Activated CD4-positive, alpha-beta T cell treated with anti-CD3 and anti-CD28 coated beads for 36 hours (primary cell): ENCODE measurements around the gene TXNDC12. TPM values are rescaled to one million over a fixed set of nuclear protein-coding genes. Genes with fewer than 3 reads are reported as not detected.
A peak's percentile ranks its signal among the peaks of the same experiment; 100 is the strongest.
"Not testable (repeated sequence)": the region's sequence is repeated elsewhere in the genome, so short reads cannot be mapped to it uniquely, and the experiment has no call there.

Experiments used
- ATAC-seq: fragments of 200-7000 bp; cut with Tn5 transposase; one replicate; pipeline ENCODE4 v1.10.0; 2021; ENCODE audit warnings: mild to moderate bottlenecking, moderate library complexity
- CTCF ChIA-PET: fragments of 350-600 bp; sonication (Branson Sonifier 250); formaldehyde crosslinking; loops from one replicate; lab custom pipeline; 2021; ENCODE audit warnings: antibody characterized with exemption; lab: Charles Lee
- POLR2A ChIA-PET: fragments of 350-600 bp; sonication (Branson Sonifier 250); formaldehyde crosslinking; loops from one replicate; lab custom pipeline; 2021; ENCODE audit warnings: antibody characterized with exemption, inconsistent platforms; lab: Charles Lee
- DNase-seq: peaks from one replicate; pipeline ENCODE4 v3.0.0-alpha.2; 2020
- H3K27ac Mint-ChIP-seq: one replicate; pipeline ENCODE4 v1.8.0; 2021; ENCODE audit warnings: mixed read lengths
- H3K27me3 Mint-ChIP-seq: one replicate; pipeline ENCODE4 v1.8.0; 2021; ENCODE audit warnings: mixed read lengths
- H3K36me3 Mint-ChIP-seq: one replicate; pipeline ENCODE4 v1.8.0; 2021; ENCODE audit warnings: low read depth, mixed read lengths
- H3K4me1 Mint-ChIP-seq: one replicate; pipeline ENCODE4 v1.8.0; 2021; ENCODE audit warnings: mixed read lengths
- H3K4me3 Mint-ChIP-seq: one replicate; pipeline ENCODE4 v1.8.0; 2021; ENCODE audit warnings: mild to moderate bottlenecking, moderate library complexity, mixed read lengths
- H3K9me3 Mint-ChIP-seq: one replicate; pipeline ENCODE4 v1.8.0; 2021; ENCODE audit warnings: low read depth, mixed read lengths
- intact Hi-C, 2 experiments: fragments of 100-400 bp; cut with DNase I in 1 of 2; cut with micrococcal nuclease in 1 of 2; formaldehyde crosslinking; loops; one replicate each; pipeline versions ENCODE4 v1.14.2 to v1.15.1; 2022 to 2024; cut with DNase I, micrococcal nuclease
- total RNA-seq, 2 experiments: library from RNA; stranded (reverse); gene quantifications; one replicate each; pipeline ENCODE4 v1.2.3, GENCODE V29; 2021

The TXNDC12 gene
- total RNA-seq, 2 experiments from 2014 or later, result 21.9 to 31.5 TPM

GRCh38 chr1:52032124-52032784 is 22.7 kb downstream of the TXNDC12 start:
- H3K27me3 Mint-ChIP-seq, result no peaks in the 10 kb centered on the region
- peak overlapping the region; percentile 93 for H3K27ac Mint-ChIP-seq
- H3K36me3 Mint-ChIP-seq, result peaks cover 36% of the 10 kb centered on the region
- ATAC-seq, result peak; percentile 14
- ChIA-PET POLR2A (interaction anchor here (0.9 kb wide), 1 partner anchor 336 kb away, joined by 4 read pairs; no protein-coding TSS in a partner anchor), CTCF (no interaction called here)
- H3K4me1 Mint-ChIP-seq, result peaks cover 32% of the 10 kb centered on the region
- no peaks in the 10 kb centered on the region for H3K9me3 Mint-ChIP-seq
- intact Hi-C loops, result loop anchor here in 1 of 2 experiments (2.0 to 10.0 kb wide), 4 partner anchors 265 to 1295 kb away; partner anchors contain the start of gene LRP8
- peak overlapping the region; percentile 91 for H3K4me3 Mint-ChIP-seq
- peak; percentile 5 for DNase-seq

GRCh38 chr1:52028839-52029238 is 26.2 kb downstream of the TXNDC12 start:
- DNase-seq, H3K27me3 Mint-ChIP-seq, intact Hi-C loops, ATAC-seq, POLR2A ChIA-PET, H3K9me3 Mint-ChIP-seq, H3K27ac Mint-ChIP-seq, H3K4me3 Mint-ChIP-seq: not testable (repeated sequence)
- CTCF ChIA-PET, result interaction anchor here (1.0 to 1.1 kb wide), 3 partner anchors 8 to 150 kb away, joined by 3 read pairs; partner anchors contain the start of gene NRDC
- Mint-ChIP-seq H3K36me3 (peaks cover 42% of the 10 kb centered on the region), H3K4me1 (peaks cover 28% of the 10 kb centered on the region)

- CTCF ChIA-PET, result interaction anchor here (1.0 kb wide), 3 partner anchors 8 to 149 kb away, joined by 3 read pairs; partner anchors contain the start of gene NRDC
- intact Hi-C loops, result no loop called here
- Mint-ChIP-seq H3K4me3 (no peak overlapping the region), H3K4me1 (peaks cover 25% of the 10 kb centered on the region), H3K27me3 (no peaks in the 10 kb centered on the region), H3K27ac (no peak overlapping the region), H3K9me3 (no peaks in the 10 kb centered on the region), H3K36me3 (peaks cover 46% of the 10 kb centered on the region)
- DNase-seq, result no peak
- POLR2A ChIA-PET, result no interaction called here
- ATAC-seq, result no peak
These were observed 26.7 kb downstream of the TXNDC12 start for GRCh38 chr1:52028328-52028727.

GRCh38 chr1:52026278-52026677 is 28.7 kb downstream of the TXNDC12 start:
- CTCF ChIA-PET, result interaction anchor here (1.1 kb wide), 1 partner anchor 15 kb away, joined by 4 read pairs; no protein-coding TSS in a partner anchor
- intact Hi-C loops, result no loop called here
- Mint-ChIP-seq H3K4me3 (no peak overlapping the region), H3K9me3 (no peaks in the 10 kb centered on the region), H3K36me3 (peaks cover 36% of the 10 kb centered on the region), H3K27me3 (no peaks in the 10 kb centered on the region), H3K27ac (no peak overlapping the region), H3K4me1 (peaks cover 15% of the 10 kb centered on the region)
- no peak for DNase-seq
- ATAC-seq, result peak; percentile 57
- POLR2A ChIA-PET, result no interaction called here

GRCh38 chr1:52022133-52022532 is 32.9 kb downstream of the TXNDC12 start:
- Mint-ChIP-seq H3K27me3 (no peaks in the 10 kb centered on the region), H3K36me3 (peaks cover 38% of the 10 kb centered on the region), H3K27ac (no peak overlapping the region), H3K9me3 (no peaks in the 10 kb centered on the region), H3K4me3 (no peak overlapping the region), H3K4me1 (no peaks in the 10 kb centered on the region)
- ATAC-seq (no peak), DNase-seq (no peak)
- ChIA-PET CTCF (no interaction called here), POLR2A (interaction anchor here (0.6 kb wide), 1 partner anchor 38 kb away, joined by 3 read pairs; no protein-coding TSS in a partner anchor)
- intact Hi-C loops, result no loop called here

- H3K4me1 Mint-ChIP-seq, result no peaks in the 10 kb centered on the region
- H3K27me3 Mint-ChIP-seq, result peaks cover 18% of the 10 kb centered on the region
- ChIA-PET CTCF (interaction anchor here (0.6 to 1.0 kb wide), 2 partner anchors 112 to 206 kb away, joined by 3 to 4 read pairs; no protein-coding TSS in a partner anchor), POLR2A (no interaction called here)
- no peaks in the 10 kb centered on the region for H3K36me3 Mint-ChIP-seq
- no peak overlapping the region for H3K27ac Mint-ChIP-seq
- ATAC-seq, result no peak
- no peaks in the 10 kb centered on the region for H3K9me3 Mint-ChIP-seq
- no peak overlapping the region for H3K4me3 Mint-ChIP-seq
- no peak for DNase-seq
- intact Hi-C loops, result loop anchor here in 1 of 2 experiments (10.0 kb wide), 1 partner anchor 193 kb away; no protein-coding TSS in a partner anchor
These were observed 46.8 kb downstream of the TXNDC12 start for GRCh38 chr1:52008071-52008809.

GRCh38 chr1:52007215-52008002 is 47.6 kb downstream of the TXNDC12 start:
- Mint-ChIP-seq H3K36me3 (no peaks in the 10 kb centered on the region), H3K9me3 (no peaks in the 10 kb centered on the region), H3K27me3 (peaks cover 18% of the 10 kb centered on the region), H3K4me3 (no peak overlapping the region), H3K4me1 (no peaks in the 10 kb centered on the region), H3K27ac (no peak overlapping the region)
- ChIA-PET CTCF (interaction anchor here (0.7 to 1.0 kb wide), 2 partner anchors 111 to 294 kb away, joined by 3 to 4 read pairs; no protein-coding TSS in a partner anchor), POLR2A (no interaction called here)
- DNase-seq, result no peak
- intact Hi-C loops, result loop anchor here in 1 of 2 experiments (10.0 kb wide), 1 partner anchor 193 kb away; no protein-coding TSS in a partner anchor
- no peak for ATAC-seq

- H3K9me3 Mint-ChIP-seq, POLR2A ChIA-PET, H3K36me3 Mint-ChIP-seq, H3K27ac Mint-ChIP-seq, H3K4me1 Mint-ChIP-seq, ATAC-seq, DNase-seq, H3K4me3 Mint-ChIP-seq: not testable (repeated sequence)
- intact Hi-C loops, result loop anchor here in 1 of 2 experiments (10.0 kb wide), 1 partner anchor 191 kb away; no protein-coding TSS in a partner anchor
- peaks cover 18% of the 10 kb centered on the region for H3K27me3 Mint-ChIP-seq
- CTCF ChIA-PET, result interaction anchor here (2.9 kb wide), 1 partner anchor 109 kb away, joined by 21 read pairs; no protein-coding TSS in a partner anchor
These were observed 48.9 kb downstream of the TXNDC12 start for GRCh38 chr1:52006081-52006553.

GRCh38 chr1:52005548-52005947 is 49.4 kb downstream of the TXNDC12 start:
- not testable (repeated sequence) for H3K9me3 Mint-ChIP-seq, H3K36me3 Mint-ChIP-seq, H3K4me3 Mint-ChIP-seq, H3K27ac Mint-ChIP-seq, ATAC-seq, H3K4me1 Mint-ChIP-seq, DNase-seq
- peaks cover 18% of the 10 kb centered on the region for H3K27me3 Mint-ChIP-seq
- intact Hi-C loops, result loop anchor here in 1 of 2 experiments (10.0 kb wide), 1 partner anchor 191 kb away; no protein-coding TSS in a partner anchor
- CTCF ChIA-PET, result interaction anchor here (1.1 to 2.9 kb wide), 2 partner anchors 109 to 236 kb away, joined by 5 to 21 read pairs; no protein-coding TSS in a partner anchor
- POLR2A ChIA-PET, result interaction anchor here (0.7 kb wide), 1 partner anchor 85 kb away, joined by 3 read pairs; no protein-coding TSS in a partner anchor

- DNase-seq, result no peak
- no peaks in the 10 kb centered on the region for H3K36me3 Mint-ChIP-seq
- no peak overlapping the region for H3K27ac Mint-ChIP-seq
- intact Hi-C loops, result loop anchor here in 1 of 2 experiments (2.0 to 10.0 kb wide), 2 partner anchors 189 to 811 kb away; no protein-coding TSS in a partner anchor
- no peaks in the 10 kb centered on the region for H3K9me3 Mint-ChIP-seq
- H3K4me1 Mint-ChIP-seq, result no peaks in the 10 kb centered on the region
- no peak overlapping the region for H3K4me3 Mint-ChIP-seq
- ChIA-PET CTCF (interaction anchor here (0.6 to 2.9 kb wide), 2 partner anchors 16 to 107 kb away, joined by 3 to 21 read pairs; no protein-coding TSS in a partner anchor), POLR2A (no interaction called here)
- peaks cover 17% of the 10 kb centered on the region for H3K27me3 Mint-ChIP-seq
- ATAC-seq, result no peak
These were observed 51.1 kb downstream of the TXNDC12 start for GRCh38 chr1:52003877-52004276.
